GM13977 (cell line): Measurements from ENCODE around the gene MISP.
"Not testable (repeated sequence)": the region's sequence is repeated elsewhere in the genome, so short reads cannot be mapped to it uniquely, and the experiment has no call there.

ENCODE experiments used
- DNase-seq: peaks from one replicate; pipeline ENCODE4 v3.0.0; 2012; ENCODE audit warnings: low spot score
- CTCF ChIP-seq: IDR thresholded peaks from 2 replicates; pipeline ENCODE4 v1.5.1; 2012; ENCODE audit warnings: mild to moderate bottlenecking, control low read depth; ENCODE audit not compliant: insufficient read depth; ENCODE audit errors: extremely low read depth, missing control alignments
- in situ Hi-C: fragments of 300-500 bp; cut with MboI; formaldehyde crosslinking; loops from one replicate; pipeline ENCODE4 v1.12.0; 2022; ENCODE audit warnings: low sequenced_read_pairs, low pct_unique_long_range_greater_than_20kb, mixed read lengths, inconsistent platforms; ENCODE audit not compliant: unreplicated experiment

The MISP gene

DNA sequence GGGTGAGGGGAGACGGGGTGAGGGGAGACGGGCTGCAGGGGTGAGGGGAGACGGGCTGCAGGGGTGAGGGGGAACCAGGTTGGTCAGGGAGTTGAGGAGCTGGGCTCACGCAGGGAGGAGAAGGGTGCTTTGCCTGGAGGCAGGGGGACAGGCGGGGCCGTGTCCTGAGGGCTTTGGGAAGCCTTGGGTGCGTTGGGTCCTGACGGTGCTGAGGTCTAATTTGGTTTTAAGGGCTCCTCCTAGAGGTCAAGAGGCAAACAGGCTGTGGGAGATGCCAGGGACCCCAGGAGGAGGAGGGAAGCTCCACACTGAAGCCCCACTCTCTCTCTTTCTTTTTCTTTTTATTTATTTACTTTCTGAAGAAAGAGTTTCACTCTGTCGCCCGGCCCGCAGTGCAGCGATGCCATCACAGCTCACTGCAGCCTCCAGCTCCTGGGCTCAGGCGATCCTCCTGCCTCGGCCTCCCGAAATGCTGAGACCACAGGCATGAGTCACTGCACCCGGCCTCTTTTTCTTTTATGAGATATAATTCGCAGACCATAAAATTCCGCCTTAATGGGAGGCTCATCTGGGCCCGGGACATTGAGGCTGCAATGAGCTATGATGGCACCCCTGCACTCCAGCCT lies 9.3 kb upstream of the MISP start:
- TF ChIP-seq CTCF = peak; percentile 30
- in situ Hi-C loops = loop anchor here (25.0 kb wide), 1 partner anchor 154 kb away; the partner anchor contains the start of gene HCN2
- DNase-seq = peak; percentile 71

DNA sequence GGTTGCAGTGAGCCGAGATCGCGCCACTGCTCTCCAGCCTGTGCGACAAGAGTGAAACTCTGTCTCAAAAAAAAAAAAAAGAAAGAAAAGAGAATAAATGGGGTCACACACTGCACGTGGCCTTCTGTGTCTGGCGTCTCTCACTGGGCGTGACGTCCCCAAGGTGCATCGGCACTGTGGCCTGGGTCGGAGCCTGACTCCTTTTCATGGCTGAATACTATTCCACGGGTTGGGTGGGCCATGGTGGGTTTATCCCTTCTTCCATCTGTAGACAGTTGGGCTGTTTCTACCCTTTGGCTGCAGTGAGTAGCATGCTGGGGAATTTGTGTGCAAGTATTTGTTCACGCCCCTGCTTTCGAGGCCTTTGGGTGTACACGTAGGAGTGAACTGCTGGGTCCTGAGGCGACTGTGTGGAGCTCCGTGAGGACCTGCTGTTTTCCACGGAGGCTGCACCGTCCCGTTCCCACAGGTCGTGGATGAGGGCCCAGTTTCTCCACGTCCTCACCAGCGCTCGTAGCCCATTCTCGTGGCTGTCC lies 8.3 kb upstream of the MISP start:
- in situ Hi-C loops = loop anchor here (25.0 kb wide), 1 partner anchor 155 kb away; the partner anchor contains the start of gene HCN2
- TF ChIP-seq CTCF = no peak
- DNase-seq = no peak

- DNase-seq = no peak
- no peak for TF ChIP-seq CTCF
- in situ Hi-C loops = loop anchor here (25.0 kb wide), 1 partner anchor 156 kb away; the partner anchor contains the start of gene HCN2
Observed at GRCh38 chr19:743168-743687, 7.7 kb upstream of the MISP start.

GRCh38 chr19:745138-745537 lies 5.8 kb upstream of the MISP start:
- not testable (repeated sequence) for DNase-seq
- in situ Hi-C loops = loop anchor here (25.0 kb wide), 1 partner anchor 158 kb away; the partner anchor contains the start of gene HCN2

DNA sequence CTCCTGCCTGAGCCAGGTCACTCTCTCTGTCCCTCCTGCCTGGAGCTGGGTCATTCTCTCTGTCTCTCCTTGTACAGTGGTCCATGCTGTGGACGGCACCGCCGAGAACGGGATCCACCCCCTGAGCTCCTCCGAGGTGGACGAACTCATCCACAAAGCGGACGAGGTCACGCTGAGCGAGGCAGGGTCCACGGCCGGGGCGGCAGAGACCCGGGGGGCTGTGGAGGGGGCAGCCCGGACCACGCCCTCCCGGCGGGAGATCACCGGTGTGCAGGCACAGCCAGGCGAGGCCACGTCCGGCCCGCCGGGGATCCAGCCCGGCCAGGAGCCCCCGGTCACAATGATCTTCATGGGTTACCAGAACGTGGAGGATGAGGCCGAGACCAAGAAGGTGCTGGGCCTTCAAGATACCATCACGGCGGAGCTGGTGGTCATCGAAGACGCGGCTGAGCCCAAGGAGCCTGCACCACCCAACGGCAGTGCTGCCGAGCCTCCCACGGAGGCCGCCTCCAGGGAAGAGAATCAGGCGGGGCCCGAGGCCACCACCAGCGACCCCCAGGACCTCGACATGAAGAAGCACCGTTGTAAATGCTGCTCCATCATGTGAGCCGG lies 4.6 kb upstream of the MISP start:
- in situ Hi-C loops = loop anchor here (25.0 kb wide), 1 partner anchor 159 kb away; the partner anchor contains the start of gene HCN2
- no peak for TF ChIP-seq CTCF
- DNase-seq = no peak

- no peak for TF ChIP-seq CTCF
- in situ Hi-C loops = loop anchor here (25.0 kb wide), 1 partner anchor 160 kb away; the partner anchor contains the start of gene HCN2
- no peak for DNase-seq
Observed at GRCh38 chr19:746956-747355, 4.0 kb upstream of the MISP start.
